HG02623 (cell line): ENCODE data around the gene MRGPRE.

Experiments used
- ATAC-seq: cut with Tn5 transposase; IDR thresholded peaks from one replicate; pipeline ENCODE4 v1.9.1; 2021; ENCODE audit warnings: moderate library complexity; ENCODE audit not compliant: unreplicated experiment

MRGPRE gene

DNA sequence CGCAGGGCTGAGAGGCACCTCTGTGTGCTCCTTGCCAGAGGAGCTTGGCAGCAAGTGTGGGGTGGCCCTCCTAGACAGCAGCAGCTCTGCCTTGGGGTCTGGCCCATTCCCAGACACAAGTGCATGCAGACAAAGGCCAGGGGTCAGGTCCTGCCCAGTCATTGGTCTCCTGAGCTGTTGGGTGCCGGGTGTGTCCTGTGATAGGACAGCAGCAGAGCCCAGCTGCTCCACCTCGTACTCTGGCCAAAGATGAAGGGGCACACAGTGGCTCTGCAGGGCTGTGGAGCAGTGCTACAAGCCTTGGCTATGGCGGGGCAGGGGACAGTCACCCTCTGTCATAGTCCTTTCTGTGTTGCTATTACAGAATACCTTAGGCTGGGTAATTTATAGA lies 49.8 kb downstream of the MRGPRE start:
- no peak for ATAC-seq

- no peak for ATAC-seq
Measured at GRCh38 chr11:3181725-3182461, 50.3 kb downstream of the MRGPRE start.

DNA sequence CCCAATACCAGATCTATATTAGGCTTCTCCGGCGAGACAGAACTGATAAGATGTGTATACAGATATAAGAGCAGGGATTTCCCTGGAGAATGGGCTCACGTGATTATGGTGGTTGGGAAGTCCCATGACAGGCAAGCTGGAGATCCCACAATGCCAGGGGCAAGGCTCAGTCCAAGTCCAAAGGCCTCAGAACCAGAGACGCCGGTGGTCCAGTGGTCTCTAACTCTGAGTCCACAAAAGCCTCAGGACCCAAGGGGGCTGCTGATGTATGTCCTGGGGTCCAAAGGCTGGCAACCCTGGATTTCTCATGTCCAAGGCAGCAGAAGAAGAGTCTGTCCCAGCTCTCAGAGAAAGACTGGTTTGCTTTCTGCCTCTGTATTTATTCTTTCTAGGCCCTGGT lies 51.3 kb downstream of the MRGPRE start:
- ATAC-seq: no peak

- no peak for ATAC-seq
Measured at GRCh38 chr11:3178349-3178748, 53.9 kb downstream of the MRGPRE start.

- no peak for ATAC-seq
Measured at GRCh38 chr11:3177931-3178330, 54.3 kb downstream of the MRGPRE start.
